GM13977 (cell line): ENCODE data around the gene CADPS.

Experiments used
- DNase-seq: peaks from one replicate; pipeline ENCODE4 v3.0.0; 2012; ENCODE audit warnings: low spot score
- in situ Hi-C: fragments of 300-500 bp; cut with MboI; formaldehyde crosslinking; loops from one replicate; pipeline ENCODE4 v1.12.0; 2022; ENCODE audit warnings: low sequenced_read_pairs, low pct_unique_long_range_greater_than_20kb, mixed read lengths, inconsistent platforms; ENCODE audit not compliant: unreplicated experiment
- TF ChIP-seq, protein P1 (sequence below): IDR thresholded peaks from 2 replicates; pipeline ENCODE4 v1.5.1; 2012; ENCODE audit warnings: mild to moderate bottlenecking, control low read depth; ENCODE audit not compliant: insufficient read depth; ENCODE audit errors: extremely low read depth, missing control alignments

The CADPS gene

DNA sequence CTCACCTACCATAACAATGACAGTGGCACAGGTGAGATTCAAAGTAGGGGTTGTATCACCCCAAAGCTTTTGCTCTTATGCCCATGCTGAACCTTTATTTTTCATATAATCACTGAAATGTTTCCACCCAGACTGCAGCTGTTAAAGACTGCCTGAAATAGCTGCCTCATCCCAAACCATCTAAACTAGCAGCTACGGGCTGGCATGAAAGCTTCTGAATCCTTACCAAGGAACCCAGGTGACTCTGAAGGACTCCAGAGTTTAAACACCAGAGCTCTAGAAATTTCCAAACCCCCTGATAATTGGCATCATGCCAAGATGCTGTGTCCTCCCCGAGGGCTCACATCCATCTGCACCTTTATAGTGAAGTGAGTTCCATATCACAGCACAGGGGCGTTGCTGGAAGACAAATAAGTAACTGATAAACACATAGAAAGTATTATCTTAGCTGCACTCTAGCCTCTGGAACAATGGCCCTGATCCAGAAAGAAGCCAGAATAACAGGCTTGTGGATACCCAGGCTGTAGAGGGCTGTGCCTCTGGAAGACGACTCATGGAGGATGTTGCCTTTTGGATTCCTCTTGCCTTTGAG is 238.9 kb downstream of the CADPS start:
- TF ChIP-seq, protein P1, sequence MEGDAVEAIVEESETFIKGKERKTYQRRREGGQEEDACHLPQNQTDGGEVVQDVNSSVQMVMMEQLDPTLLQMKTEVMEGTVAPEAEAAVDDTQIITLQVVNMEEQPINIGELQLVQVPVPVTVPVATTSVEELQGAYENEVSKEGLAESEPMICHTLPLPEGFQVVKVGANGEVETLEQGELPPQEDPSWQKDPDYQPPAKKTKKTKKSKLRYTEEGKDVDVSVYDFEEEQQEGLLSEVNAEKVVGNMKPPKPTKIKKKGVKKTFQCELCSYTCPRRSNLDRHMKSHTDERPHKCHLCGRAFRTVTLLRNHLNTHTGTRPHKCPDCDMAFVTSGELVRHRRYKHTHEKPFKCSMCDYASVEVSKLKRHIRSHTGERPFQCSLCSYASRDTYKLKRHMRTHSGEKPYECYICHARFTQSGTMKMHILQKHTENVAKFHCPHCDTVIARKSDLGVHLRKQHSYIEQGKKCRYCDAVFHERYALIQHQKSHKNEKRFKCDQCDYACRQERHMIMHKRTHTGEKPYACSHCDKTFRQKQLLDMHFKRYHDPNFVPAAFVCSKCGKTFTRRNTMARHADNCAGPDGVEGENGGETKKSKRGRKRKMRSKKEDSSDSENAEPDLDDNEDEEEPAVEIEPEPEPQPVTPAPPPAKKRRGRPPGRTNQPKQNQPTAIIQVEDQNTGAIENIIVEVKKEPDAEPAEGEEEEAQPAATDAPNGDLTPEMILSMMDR = no peak
- DNase-seq = no peak
- in situ Hi-C loops = no loop called here

DNA sequence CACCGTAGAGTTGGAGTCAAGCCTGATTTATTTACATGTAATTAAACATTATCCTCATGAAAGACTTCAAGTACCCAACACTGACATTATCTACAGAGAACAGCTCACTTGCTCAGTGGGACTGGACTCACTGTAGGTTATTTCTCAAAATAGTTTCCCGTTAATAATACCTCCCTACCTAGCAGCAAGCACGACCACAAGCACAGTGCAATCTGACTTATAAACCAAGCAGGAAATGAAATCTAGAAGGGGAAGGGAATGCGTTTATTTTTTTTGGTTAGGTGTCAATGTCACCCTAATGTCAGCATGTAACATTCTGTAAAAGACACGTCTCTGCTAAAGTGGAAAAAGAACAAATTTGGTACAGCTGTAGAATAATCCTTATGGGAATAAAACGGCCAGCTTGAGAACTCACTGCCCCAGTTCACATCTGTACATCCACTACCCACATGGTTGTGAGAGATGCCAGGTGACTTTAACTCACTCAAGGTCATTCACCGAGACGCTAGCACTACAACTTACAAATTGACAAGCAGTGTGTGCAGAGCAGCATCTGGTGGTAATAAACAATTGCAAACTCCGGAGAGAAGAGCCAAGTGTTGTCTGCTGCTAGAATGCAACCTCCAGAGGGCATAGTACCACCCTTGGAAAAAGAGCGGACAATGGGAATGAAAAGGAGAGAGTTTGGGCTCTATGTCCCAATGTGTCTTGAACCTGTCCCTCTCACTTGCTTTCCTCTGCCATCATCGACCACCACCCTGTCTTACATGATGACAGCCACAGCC is 242.5 kb downstream of the CADPS start:
- TF ChIP-seq, protein P1 = no peak
- in situ Hi-C loops = no loop called here
- no peak for DNase-seq

DNA sequence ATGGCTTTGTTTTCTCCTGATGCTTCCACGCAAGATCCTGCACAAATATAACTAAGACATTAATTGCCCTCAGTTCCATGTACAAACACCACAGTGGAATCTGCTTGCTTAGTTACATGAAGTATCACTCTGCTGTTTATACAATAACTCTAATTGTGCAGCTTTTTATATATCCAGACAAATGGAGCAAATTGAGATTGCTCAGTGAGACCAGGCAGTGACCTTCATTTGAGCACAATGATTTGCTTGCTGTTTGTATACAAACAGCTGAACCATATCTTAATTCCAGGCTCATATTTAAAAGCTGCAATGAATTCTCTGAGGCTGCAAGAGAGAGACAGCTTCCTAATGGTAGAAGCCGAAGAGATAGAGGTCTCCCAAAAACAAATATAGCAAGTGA is 243.7 kb downstream of the CADPS start:
- no peak for DNase-seq
- TF ChIP-seq, protein P1 = no peak
- in situ Hi-C loops = no loop called here

DNA sequence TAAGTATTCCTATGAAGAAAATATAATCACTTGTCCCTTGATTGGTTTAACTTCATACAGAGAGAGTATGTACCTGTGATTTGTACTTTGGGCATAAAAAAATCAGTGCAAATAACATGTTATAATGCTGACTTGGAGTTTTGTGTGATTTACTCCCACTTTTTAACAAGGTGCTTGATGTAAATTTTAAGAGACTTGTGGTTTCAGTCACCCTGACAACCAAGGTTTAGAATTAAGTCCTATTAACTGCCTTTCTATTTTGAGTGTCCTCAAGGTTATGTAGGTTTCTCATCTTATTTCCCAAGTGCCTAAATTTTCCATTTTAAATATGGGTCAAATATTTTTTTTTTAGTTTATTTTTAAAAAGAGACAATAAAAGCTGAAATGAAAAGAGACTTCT is 244.6 kb downstream of the CADPS start:
- TF ChIP-seq, protein P1 = no peak
- in situ Hi-C loops = no loop called here
- DNase-seq = no peak

DNA sequence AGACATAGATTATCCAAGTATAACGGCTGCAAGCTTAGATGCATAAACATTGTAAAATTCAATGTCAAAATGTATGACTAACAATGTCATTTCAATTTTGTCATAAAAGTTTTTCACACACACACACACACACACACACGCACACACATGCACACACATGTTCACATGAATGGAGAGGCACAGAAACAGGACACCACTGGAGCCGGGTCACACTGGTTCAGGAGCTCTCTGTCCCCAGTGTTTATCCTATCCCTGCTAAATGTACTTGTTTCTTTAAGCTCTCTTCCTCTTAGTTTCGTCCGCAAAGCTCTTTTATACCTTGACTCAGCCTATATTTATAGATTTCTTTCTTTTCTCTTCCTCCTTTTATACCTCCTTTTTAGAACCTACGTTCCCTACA is 249.9 kb downstream of the CADPS start:
- in situ Hi-C loops = no loop called here
- no peak for DNase-seq
- TF ChIP-seq, protein P1 = no peak

DNA sequence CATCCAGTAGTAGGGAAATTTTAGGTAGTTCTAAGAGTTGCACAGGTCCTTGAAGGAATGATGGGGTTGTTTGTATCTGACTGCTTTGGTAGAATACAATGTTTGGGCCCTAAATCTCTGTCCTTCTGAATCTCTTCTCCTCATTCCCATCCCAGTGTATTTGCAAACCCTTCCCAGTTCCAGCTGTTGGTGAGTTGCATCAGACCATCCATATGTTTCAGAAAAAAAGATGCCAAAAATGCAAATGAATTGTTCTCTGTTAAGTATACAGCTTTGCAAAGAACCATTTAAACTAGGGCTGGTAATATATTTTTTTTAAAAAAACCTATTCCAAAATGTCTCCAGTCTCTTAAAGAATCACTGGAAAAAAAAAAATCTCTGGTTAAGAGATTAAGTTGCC is 251.0 kb downstream of the CADPS start:
- TF ChIP-seq, protein P1 = no peak
- no peak for DNase-seq
- in situ Hi-C loops = no loop called here
